A549 (cell line): ENCODE results near the gene JKAMP. TPM values are rescaled to one million over a fixed set of nuclear protein-coding genes. Genes with fewer than 3 reads are reported as not detected.

Source experiments
- ATAC-seq, 2 experiments: fragments of 200-7000 bp in 1 of 2; fragments of >200 bp in 1 of 2; cut with Nextera tagmentation in 1 of 2; cut with Tn5 transposase in 1 of 2; 3 replicates each; pipeline versions ENCODE4 v1.8.0 to v1.9.1; 2018 to 2020; ENCODE audit warnings: mild to moderate bottlenecking in 1 of 2, moderate library complexity in 1 of 2
- CTCF ChIA-PET: fragments of 300-600 bp; sonication (Branson Sonifier 250); formaldehyde crosslinking; extraction: SDS; loops from one replicate; lab custom pipeline; 2021; ENCODE audit warnings: antibody characterized with exemption, inconsistent platforms; lab: Yijun Ruan, JAX
- POLR2A ChIA-PET: fragments of 350-600 bp; formaldehyde crosslinking; extraction: SDS; loops from one replicate; lab custom pipeline; 2021; ENCODE audit warnings: antibody characterized with exemption, inconsistent platforms; lab: Yijun Ruan, JAX
- DNase-seq, 2 experiments: peaks; one replicate each; pipeline versions ENCODE4 v3.0.0 to v3.0.0-alpha.2; 2011 to 2016; ENCODE audit warnings: low read depth in 1 of 2, low spot score in 1 of 2
- FAIRE-seq: peaks from 2 replicates; lab custom pipeline; 2011; peaks lifted over from hg19 to GRCh38; lab: Jason Lieb, UNC
- H3K27ac ChIP-seq, 2 experiments: fragments of >200 bp; sonication (Bioruptor Twin); formaldehyde crosslinking; 3 replicates each; pipeline ENCODE4 v1.5.1; 2016 to 2017
- H3K4me1 ChIP-seq: fragments of >200 bp; sonication (Bioruptor Twin); formaldehyde crosslinking; 3 replicates; pipeline ENCODE4 v1.6.1; 2016
- H3K4me2 ChIP-seq: fragments of >200 bp; sonication (Bioruptor Twin); formaldehyde crosslinking; 3 replicates; pipeline ENCODE4 v1.6.1; 2016
- H3K4me3 ChIP-seq: fragments of >200 bp; sonication (Bioruptor Twin); formaldehyde crosslinking; 3 replicates; pipeline ENCODE4 v1.5.1; 2016
- H3K9me3 ChIP-seq: fragments of >200 bp; sonication (Bioruptor Twin); formaldehyde crosslinking; 3 replicates; pipeline ENCODE4 v1.6.1; 2016
- BCL3 ChIP-seq: fragments of >200 bp; sonication (Bioruptor Twin); formaldehyde crosslinking; IDR thresholded peaks from 3 replicates; pipeline ENCODE4 v1.6.1; 2016
- CBX8 ChIP-seq: fragments of 200-600 bp; sonication (generic); IDR thresholded peaks from 2 replicates; pipeline ENCODE4 v1.6.1; 2016
- CEBPB ChIP-seq, 2 experiments: fragments of >200 bp in 1 of 2; sonication (Bioruptor Twin) in 1 of 2; formaldehyde crosslinking in 1 of 2; IDR thresholded peaks; 2 replicates each; pipeline ENCODE4 v1.6.1; 2012 to 2016
- CHD4 ChIP-seq: fragments of 200-600 bp; sonication (generic); IDR thresholded peaks from 2 replicates; pipeline ENCODE4 v1.6.1; 2016; ENCODE audit warnings: antibody characterized with exemption, mild to moderate bottlenecking, borderline replicate concordance
- EHMT2 ChIP-seq: fragments of 200-600 bp; sonication (generic); IDR thresholded peaks from 2 replicates; pipeline ENCODE4 v1.6.1; 2016; ENCODE audit warnings: antibody characterized with exemption, low read depth, mild to moderate bottlenecking, moderate library complexity
- ESRRA ChIP-seq: fragments of 150-350 bp; IDR thresholded peaks from 2 replicates; pipeline ENCODE4 v1.6.1; 2014; ENCODE audit warnings: mild to moderate bottlenecking, low read length, borderline replicate concordance
- FOSB ChIP-seq: fragments of 250-450 bp; sonication (Bioruptor Pico); IDR thresholded peaks from 2 replicates; pipeline ENCODE4 v1.5.0; 2020; ENCODE audit warnings: mild to moderate bottlenecking, moderate library complexity
- FOSL2 ChIP-seq, 2 experiments: fragments of 450-650 bp in 1 of 2; fragments of >200 bp in 1 of 2; sonication (Bioruptor Twin) in 1 of 2; formaldehyde crosslinking; IDR thresholded peaks; 2 replicates each; pipeline versions ENCODE4 v1.5.0 to v1.6.1; 2016 to 2020; ENCODE audit warnings: mild to moderate bottlenecking in 1 of 2, moderate library complexity in 1 of 2
- HMGXB4 ChIP-seq: fragments of 250-450 bp; sonication (Bioruptor Pico); IDR thresholded peaks from 2 replicates; pipeline ENCODE4 v1.5.0; 2021; ENCODE audit warnings: mild to moderate bottlenecking, moderate library complexity, borderline replicate concordance
- HOXA7 ChIP-seq: fragments of 250-450 bp; sonication (Bioruptor Pico); IDR thresholded peaks from 2 replicates; pipeline ENCODE4 v1.5.0; 2020; ENCODE audit warnings: mild to moderate bottlenecking, moderate library complexity
- HOXB13 ChIP-seq: fragments of 250-450 bp; sonication (Bioruptor Pico); IDR thresholded peaks from 2 replicates; pipeline ENCODE4 v1.5.0; 2020; ENCODE audit warnings: low read depth, mild to moderate bottlenecking, moderate library complexity
- KDM1A ChIP-seq: fragments of 200-600 bp; sonication (generic); IDR thresholded peaks from 2 replicates; pipeline ENCODE4 v1.6.1; 2016; ENCODE audit warnings: low read depth, mild to moderate bottlenecking
- MAFK ChIP-seq: fragments of 450-650 bp; IDR thresholded peaks from 2 replicates; pipeline ENCODE4 v1.6.1; 2014; ENCODE audit not compliant: partially characterized antibody
- MAZ ChIP-seq: fragments of 150-350 bp; IDR thresholded peaks from 2 replicates; pipeline ENCODE4 v1.6.1; 2014; ENCODE audit warnings: antibody characterized with exemption, low read depth, low read length, borderline replicate concordance
- MYC ChIP-seq: IDR thresholded peaks from 2 replicates; pipeline ENCODE4 v1.6.1; 2012; ENCODE audit warnings: mild to moderate bottlenecking, inconsistent platforms, low read length, improper control_type of control experiment, borderline replicate concordance
- NFE2L2 ChIP-seq: fragments of 150-350 bp; conservative IDR thresholded peaks from 2 replicates; pipeline ENCODE4 v1.6.1; 2014; ENCODE audit warnings: low read length
- NR3C1 ChIP-seq: fragments of >200 bp; sonication (Bioruptor Twin); formaldehyde crosslinking; IDR thresholded peaks from 3 replicates; pipeline ENCODE4 v1.6.1; 2017
- POLR2AphosphoS2 ChIP-seq: conservative IDR thresholded peaks from 2 replicates; pipeline ENCODE4 v1.6.1; 2012; ENCODE audit warnings: low read length, improper control_type of control experiment, inconsistent platforms
- RCOR1 ChIP-seq: fragments of 150-350 bp; IDR thresholded peaks from 2 replicates; pipeline ENCODE4 v1.6.1; 2014; ENCODE audit warnings: antibody characterized with exemption, low read length, low read depth
- RFX5 ChIP-seq: fragments of 450-650 bp; IDR thresholded peaks from 2 replicates; pipeline ENCODE4 v1.7.1; 2014; ENCODE audit warnings: antibody characterized with exemption, mild to moderate bottlenecking, moderate library complexity
- TFCP2L1 ChIP-seq: fragments of 250-450 bp; sonication (Bioruptor Pico); IDR thresholded peaks from 2 replicates; pipeline ENCODE4 v1.5.0; 2021; ENCODE audit warnings: mild to moderate bottlenecking
- ZC3H11A ChIP-seq: fragments of 450-650 bp; IDR thresholded peaks from 2 replicates; pipeline ENCODE4 v1.6.1; 2014; ENCODE audit warnings: antibody characterized with exemption, mild to moderate bottlenecking
- ZNF302 ChIP-seq: fragments of 250-450 bp; sonication (Bioruptor Pico); IDR thresholded peaks from 2 replicates; pipeline ENCODE4 v1.9.0; 2021; ENCODE audit warnings: inconsistent platforms, mild to moderate bottlenecking, moderate library complexity
- WGBS: methylation state at CpG from one replicate; pipeline ENCODE4 v1.1.6; 2017; ENCODE audit errors: missing lambda C conversion rate; 5-methylcytosine and 5-hydroxymethylcytosine counted together
- polyA plus RNA-seq, 4 experiments: library from polyadenylated mRNA; depleted of rRNA in 3 of 4; stranded (reverse); fragments of >200 nt; fragmentation: RNase III in 1 of 4; extraction: RNeasy Plus Mini Kit Qiagen cat#74134 plus additional on column Dnase treatment in 1 of 4; gene quantifications; 2 replicates in 3 of 4; 3 replicates in 1 of 4; pipeline ENCODE4 v1.2.3, GENCODE V29; 2011 to 2017
- TF ChIP-seq, protein P1 (sequence below): fragments of 450-650 bp; IDR thresholded peaks from 2 replicates; pipeline ENCODE4 v1.6.1; 2014; ENCODE audit warnings: antibody characterized with exemption
- TF ChIP-seq, protein P2 (sequence below): IDR thresholded peaks from 2 replicates; pipeline ENCODE4 v1.6.1; 2012; ENCODE audit warnings: low read depth, borderline replicate concordance

The JKAMP gene
- polyA plus RNA-seq, 2 of the 4 experiments (the other 2 are of a cell fraction): 89.4 to 266 TPM

DNA sequence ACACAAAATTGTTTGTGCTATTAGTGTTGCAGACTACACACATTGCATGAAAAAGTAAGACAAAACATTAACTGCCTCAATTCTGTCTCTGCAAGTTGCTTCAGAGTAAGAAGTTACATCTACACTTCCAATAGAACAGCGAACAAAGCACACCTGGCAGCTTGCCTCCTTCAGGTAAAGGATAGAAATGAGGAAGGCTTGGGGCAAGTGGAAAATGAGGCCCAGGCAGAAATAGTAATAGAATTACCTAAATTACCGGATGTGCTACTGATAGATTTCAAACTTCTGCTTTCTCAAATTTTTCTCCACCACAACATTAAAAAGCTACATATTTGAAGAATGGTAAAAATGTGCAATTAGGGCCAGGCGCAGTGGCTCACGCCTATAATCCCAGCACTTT, 54.6 kb downstream of the JKAMP start:
- POLR2A ChIA-PET: no interaction called here
- CTCF ChIA-PET: no interaction called here

GRCh38 chr14:59540852-59541251, 56.5 kb downstream of the JKAMP start:
- DNase-seq: no peak
- Histone ChIP-seq H3K4me1 (no peaks in the 10 kb centered on the region), H3K4me2 (no peak overlapping the region), H3K27ac (no peak overlapping the region), H3K9me3 (no peaks in the 10 kb centered on the region), H3K4me3 (no peak overlapping the region)
- POLR2A ChIA-PET: interaction anchor here (0.7 kb wide), 1 partner anchor 57 kb away, joined by 3 read pairs; the partner anchor contains the start of gene L3HYPDH
- FAIRE-seq: no peak
- TF ChIP-seq, protein P1, sequence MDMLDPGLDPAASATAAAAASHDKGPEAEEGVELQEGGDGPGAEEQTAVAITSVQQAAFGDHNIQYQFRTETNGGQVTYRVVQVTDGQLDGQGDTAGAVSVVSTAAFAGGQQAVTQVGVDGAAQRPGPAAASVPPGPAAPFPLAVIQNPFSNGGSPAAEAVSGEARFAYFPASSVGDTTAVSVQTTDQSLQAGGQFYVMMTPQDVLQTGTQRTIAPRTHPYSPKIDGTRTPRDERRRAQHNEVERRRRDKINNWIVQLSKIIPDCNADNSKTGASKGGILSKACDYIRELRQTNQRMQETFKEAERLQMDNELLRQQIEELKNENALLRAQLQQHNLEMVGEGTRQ: no peak
- no peak for TF ChIP-seq ESRRA
- no peak for TF ChIP-seq RCOR1
- no peak for TF ChIP-seq EHMT2
- no peak for TF ChIP-seq FOSB
- no peak for TF ChIP-seq HMGXB4
- no peak for TF ChIP-seq CBX8
- TF ChIP-seq NR3C1: no peak
- TF ChIP-seq MAFK: no peak
- no peak for TF ChIP-seq HOXB13 (CRISPR knock-in tag)
- TF ChIP-seq ZNF302 (CRISPR knock-in tag): no peak
- TF ChIP-seq, protein P2, sequence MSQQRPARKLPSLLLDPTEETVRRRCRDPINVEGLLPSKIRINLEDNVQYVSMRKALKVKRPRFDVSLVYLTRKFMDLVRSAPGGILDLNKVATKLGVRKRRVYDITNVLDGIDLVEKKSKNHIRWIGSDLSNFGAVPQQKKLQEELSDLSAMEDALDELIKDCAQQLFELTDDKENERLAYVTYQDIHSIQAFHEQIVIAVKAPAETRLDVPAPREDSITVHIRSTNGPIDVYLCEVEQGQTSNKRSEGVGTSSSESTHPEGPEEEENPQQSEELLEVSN: no peak
- TF ChIP-seq MYC: no peak
- TF ChIP-seq TFCP2L1: no peak
- CTCF ChIA-PET: no interaction called here
- ATAC-seq: no peak
- WGBS: 4% methylated on average over 1 of the region's 1 CpG

More for the DNA sequence above, 54.6 kb downstream of the JKAMP start:
- no peaks in the 10 kb centered on the region for H3K4me1 ChIP-seq
- H3K4me3 ChIP-seq: no peak overlapping the region
- DNase-seq (no peak), FAIRE-seq (no peak), ATAC-seq (no peak)
- no peak for TF ChIP-seq HOXA7 (CRISPR knock-in tag)
- no peak for TF ChIP-seq ZC3H11A
- TF ChIP-seq RFX5: no peak
- no peak for TF ChIP-seq ZNF302 (CRISPR knock-in tag)
- TF ChIP-seq MAZ: no peak
- TF ChIP-seq FOSL2 (IDR thresholded peaks at IDR 0.05): no peak
- no peak for TF ChIP-seq FOSL2 (CRISPR knock-in tag; IDR thresholded peaks at IDR 0.05)
- TF ChIP-seq KDM1A: no peak
- no peak for TF ChIP-seq CEBPB (IDR thresholded peaks at IDR 0.05)
- no peak for TF ChIP-seq HMGXB4
- TF ChIP-seq HOXB13 (CRISPR knock-in tag): no peak
- no peak for TF ChIP-seq BCL3
- no peak for TF ChIP-seq NR3C1
- TF ChIP-seq CHD4: no peak
- TF ChIP-seq POLR2AphosphoS2: no peak
- TF ChIP-seq NFE2L2: no peak
- H3K27ac ChIP-seq: no peak overlapping the region
- H3K4me2 ChIP-seq: no peak overlapping the region
- WGBS: 80% methylated on average over 4 of the region's 4 CpGs
- no peaks in the 10 kb centered on the region for H3K9me3 ChIP-seq
